HG03095 (cell line): Measurements from ENCODE around the gene KIF4A.
A peak's percentile ranks its signal among the peaks of the same experiment; 100 is the strongest.

Experiments
- ATAC-seq: cut with Tn5 transposase; IDR thresholded peaks from one replicate; pipeline ENCODE4 v1.9.1; 2021; ENCODE audit warnings: moderate library complexity; ENCODE audit not compliant: unreplicated experiment

Gene KIF4A

GRCh38 chrX:70437011-70437410, 147.1 kb downstream of the KIF4A start:
- no peak for ATAC-seq

DNA sequence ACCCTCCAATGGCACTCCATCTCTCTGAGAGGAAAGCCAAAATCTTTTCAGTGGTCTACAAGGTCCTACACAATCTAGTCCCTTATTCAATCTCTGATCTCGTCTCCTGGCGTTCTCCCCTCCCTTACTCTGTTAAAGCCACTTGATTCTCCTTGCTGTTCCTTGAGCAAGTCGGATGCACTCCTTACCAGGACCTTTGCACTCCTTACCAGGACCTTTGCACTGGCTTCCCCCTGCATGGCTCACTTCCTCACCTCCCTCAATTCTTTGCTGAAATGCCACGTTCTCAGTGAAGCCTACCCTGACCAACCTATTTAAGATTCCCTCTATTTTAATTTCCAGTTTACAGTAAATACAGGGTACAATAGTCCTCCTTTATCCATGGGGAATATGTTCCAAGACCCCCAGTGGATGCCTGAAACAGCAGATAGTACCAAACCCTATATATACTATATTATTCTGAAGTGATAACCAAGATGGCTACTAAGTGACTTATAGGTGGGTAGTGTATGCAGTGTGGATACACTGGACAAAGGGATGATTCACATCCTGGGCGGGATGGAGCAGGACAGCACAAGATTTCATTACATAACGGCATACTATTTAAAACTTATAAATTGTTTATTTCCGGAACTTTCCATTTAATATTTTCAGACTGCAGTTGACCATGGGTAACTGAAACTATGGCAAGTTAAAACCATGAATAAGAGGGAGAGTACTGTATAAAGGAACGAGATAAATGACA, 148.2 kb downstream of the KIF4A start:
- ATAC-seq, result no peak

GRCh38 chrX:70439016-70439415, 149.1 kb downstream of the KIF4A start:
- peak; percentile 35 for ATAC-seq

- no peak for ATAC-seq
Measured at GRCh38 chrX:70442224-70442623, 152.3 kb downstream of the KIF4A start.

DNA sequence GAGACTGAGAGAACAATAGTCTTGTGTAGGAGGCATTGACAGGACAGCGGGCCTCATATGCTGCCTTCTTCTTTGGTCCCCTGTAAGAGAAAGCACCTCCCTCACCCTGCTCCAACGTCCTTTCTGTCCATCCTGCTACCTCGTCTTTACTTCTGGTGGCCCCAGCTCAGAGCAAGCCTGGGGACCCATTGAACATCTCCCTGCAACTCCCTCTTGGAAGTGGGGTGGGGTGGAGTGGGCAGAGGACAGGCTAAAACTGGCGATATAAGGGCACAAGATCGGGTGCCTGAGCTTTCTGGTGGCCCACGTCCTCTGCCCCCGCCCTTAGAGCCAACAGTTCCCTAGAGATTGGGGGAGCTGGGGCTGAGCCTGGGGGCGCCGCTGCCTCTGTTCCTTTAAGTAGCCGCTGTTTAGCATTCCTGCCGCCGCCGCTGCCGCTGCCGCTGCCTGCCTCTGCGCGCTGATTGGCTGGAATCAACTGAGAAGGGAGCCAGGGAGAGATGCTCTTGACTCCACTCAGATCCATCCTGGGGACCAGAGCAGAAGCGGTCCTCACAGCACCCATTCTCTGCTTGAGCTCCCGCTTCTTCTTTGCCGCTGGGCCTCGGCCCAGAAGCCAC, 154.5 kb downstream of the KIF4A start, which contains the start of gene DLG3:
TSS of gene DLG3 (plus strand) at position 510 of the 620 bp plus-strand sequence. CDS start 367 bp downstream, outside the sequence.
- ATAC-seq, result no peak

GRCh38 chrX:70444946-70445656, 155.2 kb downstream of the KIF4A start:
- ATAC-seq, result no peak

DNA sequence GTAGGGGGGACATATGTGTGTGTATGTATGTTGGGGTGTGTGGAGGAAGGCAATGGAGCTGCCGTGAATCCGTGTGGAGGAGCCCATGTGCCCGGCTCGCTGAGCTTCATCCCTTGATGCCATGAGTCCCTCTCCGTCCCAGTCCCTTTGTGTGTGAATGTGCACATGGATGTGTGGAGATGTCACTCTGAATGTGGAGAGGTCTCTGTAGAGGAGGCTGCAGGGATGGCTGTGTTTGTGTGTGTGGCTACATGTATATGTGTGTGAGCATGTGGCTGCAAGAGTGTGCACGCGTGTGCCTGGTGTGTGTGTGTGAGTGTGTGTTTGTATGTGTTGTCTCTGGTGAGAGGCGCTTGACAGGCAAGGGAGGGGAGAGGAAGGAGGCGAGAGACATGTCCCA, 156.0 kb downstream of the KIF4A start:
- no peak for ATAC-seq

DNA sequence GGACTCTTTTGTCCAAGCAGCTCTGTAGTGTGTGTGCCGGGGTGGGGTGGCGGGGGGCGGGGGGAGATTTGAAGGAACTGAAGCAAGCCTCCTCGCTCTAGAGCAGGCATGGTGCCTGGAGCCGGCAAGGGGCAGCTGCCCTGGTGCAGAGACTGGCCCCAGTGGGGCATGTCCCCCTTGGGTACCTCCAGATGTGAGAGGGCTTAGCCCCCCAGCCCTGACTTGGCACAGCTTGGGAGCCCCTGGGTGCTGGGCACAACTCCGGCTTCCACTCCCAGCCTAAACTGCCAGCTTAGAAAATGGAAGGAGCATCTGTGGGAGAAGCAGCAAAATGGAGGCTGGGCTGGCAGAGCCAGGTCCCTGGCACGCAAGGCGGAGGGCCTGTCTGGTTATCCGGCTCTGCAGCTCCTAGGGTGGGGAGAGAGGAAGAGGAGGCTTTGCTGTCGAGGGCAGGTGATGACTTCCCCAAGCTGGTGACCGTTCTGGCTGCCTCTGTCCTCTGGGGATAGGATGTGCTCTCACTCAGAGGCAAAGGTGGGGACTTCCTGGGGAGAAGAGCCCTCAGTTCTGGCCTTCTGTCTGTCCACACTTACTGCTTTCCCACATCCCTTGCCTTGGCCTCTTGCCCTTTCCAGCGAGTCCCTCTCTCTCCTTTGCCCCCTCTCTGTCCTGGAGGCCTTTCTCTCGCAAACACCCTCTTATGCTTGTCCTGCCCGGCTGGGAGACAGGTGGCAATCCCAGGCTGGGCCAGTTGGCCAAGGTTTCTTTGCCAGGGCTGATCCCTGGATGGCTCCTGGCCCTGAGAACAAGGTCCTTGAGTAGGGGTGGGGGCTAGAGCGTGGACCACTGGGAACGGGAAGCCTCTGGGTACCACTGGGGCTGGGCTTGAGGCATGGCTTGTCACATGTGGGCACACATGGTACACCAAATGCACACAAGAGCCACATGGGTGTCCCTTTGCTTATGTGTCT, 156.8 kb downstream of the KIF4A start:
- no peak for ATAC-seq

- ATAC-seq, result no peak
Measured at GRCh38 chrX:70449457-70449966, 159.6 kb downstream of the KIF4A start.

DNA sequence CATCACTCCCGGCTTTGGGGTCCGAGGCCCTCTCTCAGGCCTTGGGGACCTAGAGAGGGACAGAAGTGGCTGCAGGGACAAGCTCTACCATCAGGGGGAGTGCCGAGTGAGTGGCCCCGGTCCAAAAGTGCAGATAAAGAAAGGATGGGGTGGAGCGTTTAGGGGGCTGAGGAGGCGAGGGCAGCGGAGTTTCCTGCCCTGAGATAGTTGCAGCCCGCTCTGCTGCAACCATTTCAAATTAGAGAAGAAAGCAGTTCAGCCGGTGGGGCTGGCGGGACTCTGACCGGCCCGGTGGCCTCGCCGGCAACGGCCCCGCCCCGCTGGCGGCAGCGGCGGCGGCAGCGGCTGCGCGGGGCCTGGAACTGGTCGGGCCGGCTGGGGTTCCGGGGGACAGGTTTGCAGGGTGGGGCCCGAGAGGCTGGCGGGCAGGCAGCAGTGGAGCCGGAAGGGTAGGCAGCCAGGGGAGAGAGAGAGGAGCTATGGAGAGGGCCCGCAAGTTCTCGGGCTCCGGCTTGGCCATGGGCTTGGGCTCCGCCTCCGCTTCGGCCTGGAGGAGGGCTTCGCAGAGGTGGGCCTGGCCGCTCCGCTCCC, 162.3 kb downstream of the KIF4A start:
- ATAC-seq, result peak; percentile 36

DNA sequence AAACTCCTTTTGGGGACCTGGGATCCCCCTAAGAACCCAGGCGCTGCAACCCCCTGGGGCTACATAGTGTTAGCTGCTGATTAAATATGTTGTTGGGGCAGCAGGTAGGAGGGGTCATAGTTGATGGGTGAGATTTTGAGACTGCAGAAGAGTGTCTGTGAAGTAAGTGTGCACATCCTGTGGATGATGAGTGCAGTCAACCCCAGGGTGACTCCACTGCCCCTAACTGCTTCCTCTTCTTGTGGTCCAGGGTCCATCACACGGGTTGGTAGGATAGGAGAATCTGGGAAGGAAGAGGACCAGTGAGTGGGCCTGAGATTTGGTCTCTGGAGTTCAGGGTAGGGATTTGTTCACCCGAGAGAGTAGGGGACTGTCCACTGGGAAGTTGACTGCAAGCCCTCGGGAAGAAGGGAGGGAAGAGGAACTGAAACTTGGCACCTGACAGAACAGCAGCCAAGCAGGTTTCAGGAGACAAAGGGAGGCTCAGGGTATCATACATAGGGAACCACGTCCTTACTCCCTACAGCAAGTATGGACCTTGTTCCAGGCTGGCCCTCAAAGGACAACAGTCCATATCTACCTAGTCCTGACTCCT, 163.2 kb downstream of the KIF4A start:
- ATAC-seq, result no peak

DNA sequence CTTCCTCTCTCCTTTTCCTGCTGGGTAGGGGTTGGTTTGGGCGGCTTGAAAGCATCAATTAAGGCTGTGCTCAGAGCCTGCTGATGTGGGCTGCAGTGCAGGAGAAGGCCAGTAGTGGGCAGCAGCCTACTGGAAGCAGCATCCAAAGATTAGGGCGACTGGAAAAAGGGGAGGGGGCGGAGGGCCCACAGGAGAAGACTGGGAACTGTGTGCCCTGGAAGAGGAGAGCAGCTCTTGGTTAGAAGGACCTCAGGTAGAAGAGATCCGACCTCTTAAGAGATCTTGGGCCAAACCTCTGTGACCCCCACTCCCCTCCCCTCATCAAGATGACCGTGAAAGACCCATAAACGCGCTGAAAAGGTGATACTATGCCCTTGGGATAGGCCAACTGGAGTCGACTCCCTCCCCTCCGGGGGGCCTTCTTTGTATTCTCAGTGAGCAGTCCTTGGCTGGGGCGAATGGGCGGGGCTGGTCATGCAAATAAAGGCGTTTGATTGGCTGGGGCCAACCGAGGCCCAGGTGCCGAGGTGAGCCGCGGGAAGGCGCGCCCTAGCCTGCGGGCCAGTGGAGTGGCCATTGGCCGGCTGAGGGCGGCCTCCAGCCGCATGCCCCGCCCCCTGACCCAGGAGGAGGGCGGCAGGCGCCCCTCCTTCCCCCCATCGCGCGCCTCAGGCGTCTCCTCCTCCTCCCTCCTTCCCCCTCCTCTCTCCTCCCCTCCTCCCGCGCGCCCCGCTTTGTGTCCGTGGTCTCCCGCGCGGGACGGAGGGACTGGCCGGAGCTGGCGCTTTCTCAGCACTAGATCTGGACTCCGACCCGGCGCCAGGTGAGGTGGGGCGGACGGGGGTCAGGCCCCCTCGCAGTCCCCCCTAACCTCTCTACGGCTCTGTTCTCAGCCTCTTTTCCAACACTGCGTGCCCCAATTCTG, 164.8 kb downstream of the KIF4A start:
- ATAC-seq, result peak; percentile 52

DNA sequence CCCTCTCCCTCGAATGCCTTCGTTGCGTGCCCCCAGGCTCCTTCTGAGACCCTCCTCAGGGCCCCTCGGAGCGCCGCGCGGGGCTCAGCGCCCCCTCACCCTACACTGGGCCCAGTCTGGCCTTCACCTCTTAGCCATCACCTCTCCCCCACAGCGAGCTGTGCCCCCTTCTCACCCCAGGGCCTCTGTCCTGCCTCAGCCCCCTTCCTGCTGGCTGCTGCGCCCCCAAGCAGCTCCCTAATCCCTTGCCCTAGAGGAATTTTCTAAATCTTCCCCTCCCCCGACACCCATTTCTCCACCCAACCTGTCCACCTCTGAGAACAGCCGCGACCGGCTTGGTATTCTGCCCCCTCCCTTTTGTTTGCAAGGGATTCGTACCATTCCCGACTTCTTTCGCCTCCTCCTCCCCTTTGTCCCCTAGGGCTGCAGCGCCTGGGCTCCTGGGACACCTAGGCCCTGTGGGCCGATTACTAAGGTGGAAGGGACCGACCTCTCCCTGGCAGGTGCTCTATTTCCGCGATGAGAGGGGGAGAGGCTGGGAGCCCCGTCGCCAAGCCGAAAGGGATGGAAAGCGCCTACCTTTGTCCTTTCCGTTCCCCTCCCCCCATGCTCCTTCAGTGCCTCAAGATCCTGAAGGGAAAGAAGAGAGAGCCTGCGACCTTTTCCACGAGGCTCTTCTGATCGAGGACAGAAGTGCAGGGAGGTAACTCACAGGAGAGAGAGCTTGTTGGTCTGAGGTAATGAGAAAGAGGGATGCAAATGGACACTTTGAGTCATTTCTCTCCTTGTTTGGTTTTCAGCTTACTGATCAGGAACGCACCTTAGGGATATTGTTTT, 165.7 kb downstream of the KIF4A start:
- no peak for ATAC-seq

GRCh38 chrX:70456256-70456655, 166.4 kb downstream of the KIF4A start:
- ATAC-seq, result no peak

DNA sequence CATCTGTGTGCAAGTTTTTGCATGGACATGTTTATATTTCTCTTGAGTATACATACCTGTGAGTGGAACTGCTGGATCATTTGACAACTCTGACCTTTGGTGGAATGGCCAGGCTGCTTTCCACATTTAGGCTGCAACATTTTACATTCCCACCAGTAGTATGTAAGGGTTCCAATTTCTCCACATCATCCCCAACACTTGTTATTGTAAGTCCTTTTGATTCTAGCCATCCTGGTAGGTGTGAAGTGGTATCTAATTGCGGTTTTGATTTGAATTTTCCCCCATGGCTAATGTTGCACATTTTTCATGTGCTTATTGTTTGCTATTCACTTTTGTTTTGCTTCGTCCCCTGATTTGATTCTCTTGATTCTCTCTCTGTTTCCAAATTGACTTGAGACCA, 171.1 kb downstream of the KIF4A start:
- no peak for ATAC-seq

GRCh38 chrX:70464051-70464450, 174.1 kb downstream of the KIF4A start:
- no peak for ATAC-seq

GRCh38 chrX:70466968-70467367, 177.1 kb downstream of the KIF4A start:
- ATAC-seq, result no peak

GRCh38 chrX:70468709-70469108, 178.8 kb downstream of the KIF4A start:
- ATAC-seq, result no peak
